ENCODE results near the gene CCDC27.
A peak's percentile ranks its signal among the peaks of the same experiment; 100 is the strongest.

CCDC27 gene

DNA sequence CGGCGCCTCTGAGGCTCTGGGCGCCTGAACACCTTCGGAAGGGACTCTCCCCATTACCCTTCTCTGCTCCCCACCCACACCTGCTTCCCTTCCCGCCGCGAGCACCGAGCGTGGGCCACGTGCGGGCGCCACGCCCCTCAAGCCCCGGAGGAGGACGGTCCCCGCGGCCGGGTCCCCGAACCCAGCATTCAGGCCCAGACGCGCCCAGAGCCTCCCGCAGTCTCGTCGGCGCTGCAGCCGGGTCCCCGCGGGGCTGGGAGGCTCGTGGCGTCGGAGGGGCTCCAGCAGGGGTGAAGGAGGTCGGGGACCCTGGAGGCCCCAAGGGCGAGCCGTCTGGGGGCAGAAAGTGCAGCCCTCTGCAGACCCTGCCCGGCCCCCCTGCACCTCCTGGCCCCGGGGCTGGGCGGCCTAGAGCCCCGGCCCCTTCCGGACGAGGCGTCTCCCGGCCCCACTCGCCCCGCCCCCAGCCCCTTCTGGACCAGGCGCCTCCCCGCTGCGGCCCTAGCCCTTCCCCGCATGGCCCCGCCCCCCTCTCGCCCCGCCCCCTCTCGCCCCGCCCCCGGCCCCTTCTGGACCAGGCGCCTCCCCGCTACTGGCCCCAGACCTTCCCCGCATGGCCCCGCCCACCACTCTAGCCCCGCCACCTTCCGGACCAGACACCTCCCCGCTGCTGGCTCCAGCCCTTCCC lies 19.9 kb downstream of the CCDC27 start:
- DNase-seq (ENCODE audit: low spot score) (peak; percentile 88), ATAC-seq (ENCODE audit: low read depth) (peak; percentile 76)
- H3K9me3 ChIP-seq (ENCODE audit: severe bottlenecking) = no peaks in the 10 kb centered on the region
- TF ChIP-seq, protein P1, sequence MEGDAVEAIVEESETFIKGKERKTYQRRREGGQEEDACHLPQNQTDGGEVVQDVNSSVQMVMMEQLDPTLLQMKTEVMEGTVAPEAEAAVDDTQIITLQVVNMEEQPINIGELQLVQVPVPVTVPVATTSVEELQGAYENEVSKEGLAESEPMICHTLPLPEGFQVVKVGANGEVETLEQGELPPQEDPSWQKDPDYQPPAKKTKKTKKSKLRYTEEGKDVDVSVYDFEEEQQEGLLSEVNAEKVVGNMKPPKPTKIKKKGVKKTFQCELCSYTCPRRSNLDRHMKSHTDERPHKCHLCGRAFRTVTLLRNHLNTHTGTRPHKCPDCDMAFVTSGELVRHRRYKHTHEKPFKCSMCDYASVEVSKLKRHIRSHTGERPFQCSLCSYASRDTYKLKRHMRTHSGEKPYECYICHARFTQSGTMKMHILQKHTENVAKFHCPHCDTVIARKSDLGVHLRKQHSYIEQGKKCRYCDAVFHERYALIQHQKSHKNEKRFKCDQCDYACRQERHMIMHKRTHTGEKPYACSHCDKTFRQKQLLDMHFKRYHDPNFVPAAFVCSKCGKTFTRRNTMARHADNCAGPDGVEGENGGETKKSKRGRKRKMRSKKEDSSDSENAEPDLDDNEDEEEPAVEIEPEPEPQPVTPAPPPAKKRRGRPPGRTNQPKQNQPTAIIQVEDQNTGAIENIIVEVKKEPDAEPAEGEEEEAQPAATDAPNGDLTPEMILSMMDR (IDR thresholded peaks at IDR 0.05; ENCODE audit: poor library complexity, severe bottlenecking) = no peak
- H3K27ac ChIP-seq (ENCODE audit: poor library complexity, severe bottlenecking) = no peak overlapping the region
- peak overlapping the region; percentile 53 for H3K4me3 ChIP-seq (ENCODE audit: severe bottlenecking)
- H3K4me1 ChIP-seq (ENCODE audit: insufficient read depth, poor library complexity, severe bottlenecking) = no peaks in the 10 kb centered on the region
- no peaks in the 10 kb centered on the region for H3K27me3 ChIP-seq (ENCODE audit: insufficient read depth, poor library complexity, severe bottlenecking)
- H3K36me3 ChIP-seq (ENCODE audit: low read depth) = no peaks in the 10 kb centered on the region

DNA sequence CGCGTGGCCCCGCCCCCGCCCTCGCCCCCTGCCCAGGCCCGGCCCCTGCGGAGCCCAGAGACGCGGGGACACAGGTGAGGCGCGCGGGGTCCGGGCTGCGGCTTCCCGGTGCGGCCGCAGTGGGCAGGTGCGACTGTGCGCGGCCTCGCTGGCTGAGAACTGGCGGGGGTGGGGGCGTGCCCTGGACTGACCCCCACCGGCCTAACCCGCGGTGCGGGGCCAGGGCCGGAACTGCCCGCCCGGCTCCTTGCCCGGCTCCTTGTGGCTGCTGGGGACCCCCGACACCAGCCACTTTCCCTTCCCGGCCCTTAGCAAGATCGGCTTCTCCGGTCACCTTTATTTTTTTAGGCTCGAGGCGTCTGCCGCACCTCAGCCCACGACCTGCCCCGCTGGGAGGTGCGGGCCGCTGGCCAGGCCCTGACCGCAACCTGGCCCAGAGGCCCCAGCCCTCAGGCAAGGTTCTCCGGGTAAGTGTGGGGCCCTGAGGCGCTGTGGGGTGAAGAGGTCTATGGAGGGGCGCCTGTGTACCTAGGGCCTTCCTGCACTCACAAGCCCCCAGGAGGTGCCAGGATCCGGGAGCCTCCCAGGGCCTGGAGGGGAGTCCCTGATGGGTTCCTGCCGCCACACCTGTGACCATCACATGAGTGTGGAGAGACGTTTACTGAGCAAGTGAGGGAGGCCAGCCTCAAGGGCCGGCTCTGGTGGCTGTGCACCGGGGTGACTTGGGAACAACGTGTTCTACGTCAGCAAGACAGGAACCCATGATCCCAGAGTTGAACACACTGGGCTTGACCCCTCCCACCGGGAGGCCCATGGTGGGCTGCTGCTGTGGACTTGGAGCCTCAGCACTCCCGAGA lies 20.7 kb downstream of the CCDC27 start, which contains the start of gene SMIM1:
Gene SMIM1 (plus strand): TSS at position 35 of the 857 bp plus-strand sequence. CDS start 2,625 bp downstream, outside the sequence.
- H3K4me1 ChIP-seq (ENCODE audit: insufficient read depth, poor library complexity, severe bottlenecking) = no peaks in the 10 kb centered on the region
- ATAC-seq (ENCODE audit: low read depth) (no peak; the same call in none of the 3 replicates), DNase-seq (ENCODE audit: low spot score) (no peak)
- no peaks in the 10 kb centered on the region for H3K9me3 ChIP-seq (ENCODE audit: severe bottlenecking)
- H3K4me3 ChIP-seq (ENCODE audit: severe bottlenecking) = peak within 1 kb of the TSS; percentile 53
- H3K36me3 ChIP-seq (ENCODE audit: low read depth) = no peaks in the 10 kb centered on the region
- no peak within 1 kb of the TSS for H3K27ac ChIP-seq (ENCODE audit: poor library complexity, severe bottlenecking)
- TF ChIP-seq, protein P1 (IDR thresholded peaks at IDR 0.05; ENCODE audit: poor library complexity, severe bottlenecking) = no peak
- H3K27me3 ChIP-seq (ENCODE audit: insufficient read depth, poor library complexity, severe bottlenecking) = no peaks in the 10 kb centered on the region

DNA sequence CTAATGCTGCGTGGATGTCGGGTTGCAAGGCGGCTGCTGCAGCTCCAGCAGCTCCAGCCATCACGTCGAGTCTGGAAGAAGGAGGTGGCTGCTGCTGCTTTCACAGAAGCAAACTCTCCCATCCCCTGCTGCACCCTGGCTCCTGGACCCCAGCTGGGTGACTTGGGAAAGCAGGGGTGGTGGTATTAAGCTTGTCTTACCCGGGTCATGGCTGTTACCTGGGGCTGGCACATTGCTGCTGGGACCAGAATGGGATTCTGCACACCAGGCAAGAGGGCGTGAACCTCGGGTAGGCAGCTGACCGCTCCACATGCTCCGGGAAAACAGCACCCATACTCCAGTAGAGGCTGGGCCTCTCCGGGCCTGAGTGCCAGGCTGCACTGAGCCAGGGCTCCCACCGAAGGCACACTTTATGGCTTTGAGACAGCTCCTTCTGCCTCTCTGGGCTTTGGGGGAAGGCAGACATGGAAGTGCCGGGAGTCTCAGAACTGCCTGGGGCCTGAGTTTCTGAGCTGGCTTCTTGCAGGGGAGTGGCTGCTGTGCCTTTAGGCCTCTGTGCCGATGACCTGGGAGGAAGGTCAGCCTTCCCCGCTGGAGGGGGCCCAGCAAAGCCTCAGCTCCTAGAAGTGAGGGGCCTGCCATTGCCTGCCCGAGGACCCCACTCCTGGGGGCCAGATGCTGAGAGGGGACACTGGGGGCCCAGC lies 21.5 kb downstream of the CCDC27 start:
- no peak for ATAC-seq (ENCODE audit: low read depth)
- no peaks in the 10 kb centered on the region for H3K4me1 ChIP-seq (ENCODE audit: insufficient read depth, poor library complexity, severe bottlenecking)
- H3K36me3 ChIP-seq (ENCODE audit: low read depth) = no peaks in the 10 kb centered on the region
- no peak overlapping the region for H3K27ac ChIP-seq (ENCODE audit: poor library complexity, severe bottlenecking)
- H3K27me3 ChIP-seq (ENCODE audit: insufficient read depth, poor library complexity, severe bottlenecking) = no peaks in the 10 kb centered on the region
- TF ChIP-seq, protein P1 (IDR thresholded peaks at IDR 0.05; ENCODE audit: poor library complexity, severe bottlenecking) = no peak
- H3K4me3 ChIP-seq (ENCODE audit: severe bottlenecking) = no peak overlapping the region
- no peaks in the 10 kb centered on the region for H3K9me3 ChIP-seq (ENCODE audit: severe bottlenecking)
- no peak for DNase-seq (ENCODE audit: low spot score)

DNA sequence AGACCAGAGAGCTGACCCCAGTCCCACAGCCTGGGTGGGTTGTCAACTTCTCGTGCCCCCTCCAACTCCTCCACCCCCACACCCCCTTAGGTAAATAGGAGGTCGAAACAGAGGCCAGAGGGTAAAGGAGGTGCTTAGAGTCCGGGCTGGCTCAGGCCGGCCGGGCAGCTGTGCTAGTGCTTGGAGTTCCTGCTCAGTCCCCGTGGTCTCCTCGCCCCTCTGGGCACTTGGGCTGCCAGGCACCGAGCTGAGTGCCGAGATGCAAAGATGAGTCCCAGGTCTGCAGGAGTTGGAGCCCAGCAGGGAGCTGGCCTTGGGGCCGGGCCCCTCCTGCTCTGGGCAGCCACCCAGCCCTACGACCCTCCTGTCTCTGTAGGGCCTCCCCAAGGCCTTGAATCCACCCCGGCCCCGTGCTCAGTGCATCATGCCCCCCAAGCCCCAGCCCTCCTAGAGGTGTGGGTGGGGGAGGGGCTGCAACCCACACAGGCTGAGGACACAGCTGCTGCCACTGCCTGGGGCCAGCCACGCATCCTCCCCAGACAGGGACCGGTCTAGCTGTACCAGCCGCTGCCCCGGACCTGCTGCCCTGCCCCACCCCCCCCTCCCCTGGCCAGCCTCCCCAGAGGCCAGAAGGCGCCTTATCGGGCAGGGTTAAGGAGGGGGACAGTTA lies 22.2 kb downstream of the CCDC27 start:
- Histone ChIP-seq H3K27me3 (ENCODE audit: insufficient read depth, poor library complexity, severe bottlenecking) (no peaks in the 10 kb centered on the region), H3K36me3 (ENCODE audit: low read depth) (no peaks in the 10 kb centered on the region; the same call in 1 of the 2 replicates), H3K9me3 (ENCODE audit: severe bottlenecking) (no peaks in the 10 kb centered on the region), H3K4me3 (ENCODE audit: severe bottlenecking) (no peak overlapping the region), H3K4me1 (ENCODE audit: insufficient read depth, poor library complexity, severe bottlenecking) (no peaks in the 10 kb centered on the region), H3K27ac (ENCODE audit: poor library complexity, severe bottlenecking) (no peak overlapping the region)
- no peak for ATAC-seq (ENCODE audit: low read depth)
- TF ChIP-seq, protein P1 (IDR thresholded peaks at IDR 0.05; ENCODE audit: poor library complexity, severe bottlenecking) = no peak
- DNase-seq (ENCODE audit: low spot score) = no peak
